Activated T-cell treated with anti-CD3 and anti-CD28 coated beads for 4 hours (primary cell): ENCODE data around the gene BAHCC1.

Experiments used
- DNase-seq: peaks from one replicate; pipeline ENCODE4 v3.0.0-alpha.2; 2020

The BAHCC1 gene

DNA sequence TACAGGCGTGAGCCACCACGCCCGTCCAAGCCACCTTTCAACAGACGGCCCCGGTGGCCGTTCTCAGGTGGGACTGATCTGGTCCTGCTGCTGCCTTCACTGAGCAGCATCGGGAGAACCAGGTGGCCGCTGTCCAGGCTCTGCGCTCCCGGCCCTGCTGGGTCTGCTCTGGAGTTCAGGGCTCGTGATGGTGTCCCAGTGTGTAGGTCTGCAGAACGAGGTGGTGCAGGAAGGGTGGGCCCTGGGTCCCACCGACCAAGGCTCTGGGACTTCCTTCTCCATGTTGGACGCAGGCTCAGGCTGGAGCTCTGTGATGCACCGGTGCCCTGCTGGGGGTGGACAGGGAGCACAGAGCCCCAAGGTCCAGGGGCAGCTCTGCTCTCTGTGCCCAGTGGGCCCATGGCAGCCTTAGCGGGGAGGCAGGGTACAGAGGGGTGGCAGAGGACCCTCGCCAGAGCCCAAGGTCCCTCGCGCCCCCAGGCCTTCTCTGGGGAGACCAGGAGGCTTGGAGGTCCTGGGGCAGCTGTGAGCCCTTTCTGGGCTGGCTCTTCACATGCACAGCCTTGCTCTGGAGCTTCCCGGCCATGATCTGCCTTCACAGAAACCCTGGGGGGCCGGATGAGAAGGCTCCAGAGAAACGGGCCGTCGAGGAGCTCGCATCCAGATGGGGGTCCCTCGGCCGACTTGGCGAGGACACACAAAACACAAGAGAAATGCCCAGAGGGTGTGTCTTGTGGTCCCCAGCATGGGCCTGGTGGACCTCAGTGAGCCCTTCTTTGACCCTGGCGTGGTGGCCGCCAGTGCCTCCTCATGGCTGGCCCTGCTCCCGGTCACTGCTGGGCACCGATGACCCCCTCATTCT lies 26.9 kb upstream of the BAHCC1 start:
- DNase-seq, result no peak

DNA sequence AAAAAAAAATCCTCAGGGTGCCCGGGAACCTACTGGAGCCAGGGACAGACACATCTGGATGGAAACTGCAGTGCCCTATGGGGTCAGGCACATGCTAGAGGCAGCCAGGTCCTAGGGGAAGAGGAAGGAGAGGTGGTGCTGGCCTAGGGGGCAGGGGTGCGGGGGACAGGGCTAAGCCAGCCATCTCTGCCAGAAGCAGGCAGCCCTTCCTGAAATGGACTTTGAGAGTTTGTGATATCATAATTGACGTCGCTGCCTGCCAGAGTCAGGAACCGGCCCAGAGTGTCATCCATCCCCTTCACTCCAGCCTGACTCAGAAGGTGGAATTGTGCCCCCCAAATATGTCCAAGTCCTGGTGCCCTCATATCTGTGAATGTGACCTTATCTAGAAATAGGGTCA lies 25.0 kb upstream of the BAHCC1 start:
- DNase-seq, result no peak

DNA sequence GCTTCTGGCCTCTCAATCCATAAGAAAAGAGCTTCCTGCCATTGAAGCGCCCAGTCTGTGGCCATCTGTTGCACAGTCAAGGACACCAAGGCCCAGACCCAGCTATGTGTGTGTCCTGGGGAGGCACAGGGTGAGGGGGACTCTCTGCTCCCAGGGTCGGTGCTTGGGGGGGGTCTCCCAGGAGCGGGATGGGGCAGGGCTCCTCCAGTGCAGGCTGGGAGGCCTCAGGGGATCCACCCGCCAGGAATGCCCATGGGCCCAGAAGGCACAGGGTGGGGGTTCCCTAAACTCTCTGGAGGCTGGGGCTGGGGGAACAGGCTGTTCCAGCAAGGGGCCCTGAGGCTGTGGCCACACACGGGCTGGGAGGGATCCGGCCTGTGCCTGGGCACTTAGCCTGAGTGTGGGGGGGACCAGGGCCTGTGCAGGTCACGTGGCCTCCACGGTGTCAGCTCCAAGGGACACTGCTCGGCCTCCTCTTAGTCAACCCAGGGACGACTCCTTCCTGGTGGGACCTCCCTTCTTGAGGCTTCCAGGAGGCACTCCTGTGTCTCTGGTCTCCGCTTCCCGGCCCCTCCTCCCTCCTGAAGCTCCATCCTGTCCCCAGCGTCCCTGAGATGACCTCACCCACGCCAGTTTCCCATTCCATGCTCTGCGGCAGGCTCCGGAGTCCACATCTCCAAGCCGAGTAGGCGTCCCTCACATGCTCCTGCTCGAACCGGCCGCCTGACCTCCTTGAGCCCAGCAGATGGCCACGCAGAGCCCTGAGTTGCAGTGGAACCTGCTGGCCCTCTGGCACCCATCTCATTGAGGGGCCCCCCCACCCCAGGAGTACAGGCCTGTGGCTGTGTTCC lies 23.1 kb upstream of the BAHCC1 start:
- DNase-seq, result no peak

DNA sequence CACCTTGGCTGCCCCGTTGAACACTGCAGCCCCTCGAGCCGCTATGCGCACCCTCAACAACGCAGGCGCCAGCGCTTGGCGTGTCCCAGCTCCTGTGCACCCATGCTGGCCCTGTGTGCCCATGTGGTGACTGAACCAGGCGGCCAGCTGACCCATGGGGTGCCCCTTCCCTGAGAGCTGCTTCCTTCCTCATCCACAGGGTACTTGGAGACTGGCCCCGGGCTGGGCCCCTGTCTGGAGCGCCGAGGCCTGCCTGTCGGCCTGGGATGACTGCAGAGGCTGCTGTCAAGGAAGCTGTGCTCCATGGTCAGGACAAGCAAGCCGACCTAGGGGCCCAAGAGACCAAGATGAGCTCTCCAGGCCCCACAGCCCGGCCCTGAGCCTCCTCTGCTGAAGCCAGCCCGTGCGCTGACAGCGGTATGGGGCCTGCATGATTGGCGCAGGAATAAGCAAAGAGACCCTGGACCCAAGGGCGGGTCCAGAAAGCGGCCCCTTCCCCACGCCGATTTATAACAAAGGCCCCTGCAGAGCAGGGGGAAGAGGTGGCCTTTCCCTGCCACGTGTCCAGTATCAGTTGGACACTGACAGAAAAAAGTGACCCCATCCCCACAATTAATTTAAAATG lies 21.6 kb upstream of the BAHCC1 start:
- DNase-seq, result no peak

DNA sequence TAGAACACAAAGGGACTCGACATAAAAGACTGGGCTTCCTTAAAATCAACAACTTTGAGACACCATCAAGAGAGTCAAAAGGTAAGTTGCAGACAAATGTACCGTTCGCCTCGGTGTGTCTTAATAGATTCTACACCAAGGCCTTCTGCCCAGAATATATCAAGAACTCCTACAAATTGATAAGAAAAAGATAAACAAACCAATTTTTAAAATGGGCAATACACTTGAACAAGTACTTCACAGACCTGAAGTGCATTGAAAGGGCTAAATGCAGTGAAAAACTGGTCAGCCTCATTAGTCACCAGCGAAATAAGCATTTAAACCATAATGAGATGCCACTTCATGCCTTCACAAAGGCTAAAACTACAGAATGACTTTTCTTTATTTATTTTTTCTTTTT lies 20.4 kb upstream of the BAHCC1 start:
- no peak for DNase-seq

DNA sequence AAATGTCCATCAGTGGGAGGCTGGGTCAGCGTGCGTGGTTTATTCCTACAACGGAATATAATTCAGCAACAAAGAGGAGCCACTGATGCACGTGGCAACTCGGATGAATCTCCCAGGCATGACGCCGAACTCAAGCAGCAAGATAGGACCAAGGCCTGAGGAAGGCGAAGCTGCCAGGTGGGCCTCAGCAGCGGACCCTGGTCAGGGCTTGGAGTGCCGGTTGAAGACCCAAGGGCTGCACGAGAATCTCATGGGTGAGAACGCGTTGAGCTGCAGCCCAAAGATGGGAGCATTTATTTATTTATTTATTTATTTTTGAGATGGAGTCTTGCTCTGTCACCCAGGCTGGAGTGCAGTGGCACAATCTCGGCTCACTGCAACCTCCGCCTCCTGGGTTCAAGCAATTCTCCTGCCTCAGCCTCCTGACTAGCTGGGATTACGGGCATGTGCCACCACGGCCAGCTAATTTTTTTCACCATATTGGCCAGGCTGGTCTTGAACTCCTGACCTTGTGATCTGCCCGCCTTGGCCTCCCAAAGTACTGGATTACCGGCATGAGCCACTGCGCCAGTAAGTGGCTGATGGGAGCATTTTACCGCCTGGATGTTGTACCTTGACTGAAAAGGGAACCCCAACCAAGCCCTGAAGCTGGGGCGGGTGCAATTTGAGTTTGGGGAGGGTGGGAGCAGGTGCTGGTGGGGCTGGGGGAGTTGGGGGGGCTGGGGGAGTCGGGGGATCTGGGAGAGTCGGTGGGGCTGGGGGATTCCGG lies 18.1 kb upstream of the BAHCC1 start:
- DNase-seq, result no peak

DNA sequence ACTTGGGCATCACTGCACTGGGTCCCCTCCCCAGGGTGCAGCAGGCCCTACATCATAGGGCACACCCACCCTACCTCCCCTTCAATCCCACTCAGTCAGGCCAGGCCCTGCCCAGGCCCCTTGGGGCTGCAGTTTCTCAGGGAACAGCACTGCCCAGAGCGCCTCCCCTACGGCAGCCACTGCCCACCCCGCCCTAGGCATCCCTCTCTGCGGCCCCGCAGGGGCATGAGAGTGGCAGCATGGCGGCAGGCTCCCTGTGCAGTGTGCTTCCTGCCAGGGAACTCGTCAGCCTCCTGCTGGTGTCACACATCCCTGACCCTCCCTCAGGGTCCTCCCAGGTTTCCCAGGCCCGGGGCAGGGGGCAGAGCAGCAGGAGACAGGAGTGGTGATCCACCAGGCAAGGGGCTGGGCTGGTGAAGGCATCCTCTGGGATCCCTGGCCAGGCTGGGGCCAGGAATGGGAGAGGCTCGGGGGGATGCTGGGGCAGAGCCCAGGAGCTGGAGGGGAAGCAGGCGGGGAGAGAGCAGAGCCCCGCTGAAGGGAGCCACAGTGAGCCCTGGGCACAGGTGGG lies 16.2 kb upstream of the BAHCC1 start:
- DNase-seq, result no peak

DNA sequence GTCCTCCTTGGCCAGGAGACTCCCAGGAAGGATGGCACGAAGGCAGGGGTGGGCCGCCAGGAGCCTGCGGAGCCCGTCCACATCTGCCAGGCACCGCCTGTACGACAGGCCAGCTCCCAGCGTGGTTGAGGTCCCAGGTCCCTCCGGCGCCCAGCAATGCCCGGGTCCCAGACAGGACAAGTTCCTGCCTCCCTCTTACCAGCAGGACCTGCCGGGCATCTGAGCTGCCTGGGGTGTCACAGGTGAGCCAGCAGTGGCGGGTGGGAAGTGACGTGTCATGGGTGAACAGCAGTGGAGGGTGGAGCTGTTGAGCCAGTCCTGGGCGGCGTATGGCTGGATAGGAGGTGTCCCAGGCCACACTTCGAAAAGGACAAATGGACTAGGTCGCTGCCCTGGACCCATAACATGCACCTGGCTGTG lies 15.7 kb upstream of the BAHCC1 start:
- DNase-seq, result no peak

DNA sequence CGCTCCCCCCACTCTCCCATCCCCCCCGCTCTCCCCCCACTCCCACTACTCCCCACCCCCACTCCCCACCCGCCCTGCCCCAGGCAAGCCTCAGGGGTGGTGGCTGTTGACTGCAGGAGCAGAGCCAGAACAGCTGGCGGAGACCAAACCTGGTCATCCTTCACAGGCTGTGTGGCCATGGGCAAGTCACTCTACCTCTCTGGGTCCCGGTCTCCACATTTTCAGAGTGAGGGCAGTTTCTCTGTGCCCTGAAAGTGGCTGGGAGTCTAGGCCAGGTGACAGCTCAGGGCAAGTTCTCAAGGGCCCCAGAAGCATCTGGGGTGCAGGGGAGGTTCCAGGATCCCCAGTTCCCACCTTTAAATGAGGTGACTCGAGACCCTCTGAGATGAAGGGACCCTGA lies 15.1 kb upstream of the BAHCC1 start:
- no peak for DNase-seq

DNA sequence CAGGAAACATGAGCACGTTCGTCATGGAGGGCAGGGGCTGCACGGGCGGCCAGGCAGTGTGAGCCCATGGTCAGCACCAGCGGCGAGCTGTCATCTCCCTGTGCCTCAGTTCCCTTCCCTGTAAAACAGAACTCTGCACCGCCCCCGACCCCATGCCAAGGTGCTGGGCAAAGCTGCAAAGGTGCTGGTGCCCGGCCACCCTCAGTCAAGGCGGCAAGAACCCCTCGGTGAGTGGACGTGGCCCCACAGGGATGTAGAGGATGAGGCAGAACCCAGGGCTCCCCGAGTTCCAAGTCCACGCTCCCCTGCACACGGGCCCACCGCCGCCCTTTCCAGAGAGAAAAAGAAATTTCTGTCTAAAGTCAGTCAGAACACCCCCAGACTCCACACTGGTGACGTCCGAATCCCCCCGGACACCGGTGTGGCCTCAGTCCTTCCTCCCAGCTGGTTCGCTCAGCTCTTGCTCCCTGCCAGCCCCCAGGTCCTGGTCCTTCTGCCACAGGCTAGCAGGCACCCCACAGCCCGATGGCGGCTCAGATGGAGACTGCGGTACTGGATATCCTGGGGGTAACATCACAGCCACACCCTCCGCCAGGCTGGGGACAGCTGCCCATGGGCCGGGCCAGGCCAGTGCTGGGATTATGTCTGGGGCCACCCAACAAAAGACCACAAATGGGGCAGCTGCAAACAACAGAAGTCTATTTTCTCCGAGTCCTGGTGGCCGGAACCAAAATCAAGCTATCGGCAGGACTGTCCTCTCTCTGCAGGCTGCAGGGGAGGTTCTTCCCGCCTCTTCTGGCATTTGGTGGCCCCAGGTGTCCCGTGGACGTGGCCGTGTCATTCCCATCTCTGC lies 14.4 kb upstream of the BAHCC1 start:
- no peak for DNase-seq

DNA sequence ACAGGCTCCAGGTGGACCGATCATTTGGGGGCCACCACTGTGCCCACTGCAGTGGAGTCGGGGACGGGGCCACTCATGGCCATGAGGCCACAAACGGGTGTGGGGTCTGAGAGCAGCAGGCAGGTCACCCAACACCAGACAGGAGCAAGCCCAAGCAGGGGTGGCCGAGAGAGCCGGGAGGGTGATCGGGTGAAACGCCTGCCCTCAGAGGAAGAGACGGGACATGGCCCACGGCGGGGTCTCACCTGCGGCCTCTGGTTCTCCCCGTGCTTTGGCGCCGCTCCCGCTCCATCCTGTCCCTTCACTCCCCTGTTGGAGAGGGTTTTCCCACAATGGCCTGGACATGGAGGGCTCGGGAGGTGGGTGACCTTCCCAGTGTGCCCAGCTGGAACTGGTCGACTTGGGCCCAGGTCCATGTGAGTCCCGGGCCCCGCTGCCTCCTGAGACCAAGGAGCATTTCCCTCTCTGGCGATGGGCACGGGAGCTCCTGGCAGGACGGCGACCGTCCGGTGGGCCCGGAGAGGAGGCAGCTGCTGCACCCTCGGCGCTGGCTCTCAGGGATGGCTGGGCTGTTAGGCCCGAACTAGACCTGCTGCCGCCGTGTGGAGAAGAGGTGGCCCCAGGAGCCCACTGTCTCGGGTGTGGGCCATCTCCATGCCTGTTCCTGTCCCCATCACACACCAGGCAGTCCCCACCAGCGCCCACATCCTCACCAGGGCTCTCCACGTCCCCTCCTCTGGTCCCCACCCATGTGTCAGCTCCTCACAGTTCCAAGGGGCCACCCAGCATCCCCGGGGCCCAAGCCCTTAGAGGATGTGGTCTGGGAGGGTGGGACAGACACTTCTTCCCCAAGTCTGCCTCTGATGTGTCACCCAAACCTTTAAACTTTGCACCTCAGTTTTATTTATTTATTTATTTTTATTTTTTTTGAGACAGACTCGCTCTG lies 13.4 kb upstream of the BAHCC1 start:
- DNase-seq, result no peak

DNA sequence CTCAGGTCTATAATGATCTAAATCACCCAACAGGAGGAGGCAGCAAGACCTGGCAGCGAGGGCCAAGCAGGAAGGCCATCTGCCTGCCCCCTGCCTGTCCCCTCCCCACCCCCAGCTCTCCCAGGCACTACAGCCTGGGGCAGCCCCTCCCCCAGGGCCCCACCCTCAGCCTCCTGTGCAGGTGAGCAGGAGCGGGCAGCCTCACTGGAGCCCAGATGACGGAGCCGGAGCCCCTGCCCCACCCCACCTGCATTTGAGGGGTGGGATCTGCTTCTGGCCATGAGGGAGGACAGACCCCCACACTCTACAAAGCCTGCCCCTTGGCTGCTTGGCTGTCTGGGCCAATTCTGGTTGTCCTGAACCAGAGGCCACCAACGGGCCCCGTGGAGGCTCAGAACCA lies 12.4 kb upstream of the BAHCC1 start:
- no peak for DNase-seq

DNA sequence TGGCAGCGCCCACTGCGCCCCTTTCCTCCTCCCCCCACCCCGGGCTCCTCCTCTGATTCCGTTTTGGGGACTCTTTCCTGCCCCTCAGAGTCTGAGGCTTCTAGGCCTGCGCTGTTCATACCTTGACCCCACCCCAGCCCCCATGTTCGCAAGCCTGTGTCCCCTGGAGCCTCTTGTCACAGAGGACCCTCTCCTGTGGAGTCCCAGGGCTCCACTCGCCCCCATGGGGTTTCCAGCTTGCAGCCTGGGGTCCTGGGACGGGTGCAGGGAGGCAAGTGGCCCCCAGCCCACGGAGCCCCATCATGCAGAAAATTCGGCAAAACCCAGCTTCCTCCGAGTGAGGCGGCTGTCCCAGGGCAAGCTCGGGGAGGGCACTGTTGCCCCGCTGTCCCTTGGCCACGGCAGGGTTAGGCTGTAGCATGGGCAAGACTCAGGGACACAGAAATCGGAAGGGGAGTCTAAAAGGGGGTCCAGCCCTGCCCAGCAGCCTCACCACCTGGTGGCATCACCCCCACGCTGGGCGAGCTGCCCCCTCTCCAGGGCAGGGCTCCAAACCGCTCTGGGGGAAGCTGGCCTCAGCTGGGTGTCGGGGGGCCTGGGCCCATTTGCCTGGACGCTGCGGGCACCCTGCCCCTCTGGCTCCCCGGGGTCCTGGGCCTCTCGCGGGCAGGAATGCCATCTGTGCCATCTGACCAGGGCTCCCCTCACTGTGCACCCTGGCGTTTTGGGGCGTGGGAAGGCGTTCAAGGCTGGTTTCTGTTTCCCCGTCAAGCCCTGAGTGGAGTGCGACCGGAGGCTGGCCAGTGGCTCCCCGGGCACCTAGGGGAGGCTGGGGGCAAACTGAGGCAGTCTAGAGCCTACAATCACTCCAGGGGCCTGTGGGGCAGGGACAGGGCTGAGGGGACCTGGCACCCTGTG lies 11.5 kb upstream of the BAHCC1 start:
- no peak for DNase-seq

DNA sequence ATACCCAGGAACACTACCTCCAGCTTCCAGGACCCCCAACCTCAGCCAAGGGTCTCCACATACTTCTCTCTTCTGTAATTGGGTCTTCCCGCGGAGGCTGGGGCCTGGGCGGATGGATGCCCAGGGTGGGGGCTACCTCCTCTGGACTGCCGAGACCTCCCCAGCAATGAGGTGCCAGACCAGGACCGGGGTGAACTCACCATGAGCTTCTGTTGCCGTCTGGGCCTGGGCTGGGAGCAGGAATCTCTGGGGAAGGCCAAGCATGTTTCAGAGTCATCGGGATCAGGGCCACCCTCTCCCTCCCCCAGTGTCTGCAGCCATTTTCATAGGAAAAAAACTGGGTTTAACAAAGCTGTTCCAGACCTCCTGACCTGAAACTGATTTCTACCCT lies 10.3 kb upstream of the BAHCC1 start:
- no peak for DNase-seq

DNA sequence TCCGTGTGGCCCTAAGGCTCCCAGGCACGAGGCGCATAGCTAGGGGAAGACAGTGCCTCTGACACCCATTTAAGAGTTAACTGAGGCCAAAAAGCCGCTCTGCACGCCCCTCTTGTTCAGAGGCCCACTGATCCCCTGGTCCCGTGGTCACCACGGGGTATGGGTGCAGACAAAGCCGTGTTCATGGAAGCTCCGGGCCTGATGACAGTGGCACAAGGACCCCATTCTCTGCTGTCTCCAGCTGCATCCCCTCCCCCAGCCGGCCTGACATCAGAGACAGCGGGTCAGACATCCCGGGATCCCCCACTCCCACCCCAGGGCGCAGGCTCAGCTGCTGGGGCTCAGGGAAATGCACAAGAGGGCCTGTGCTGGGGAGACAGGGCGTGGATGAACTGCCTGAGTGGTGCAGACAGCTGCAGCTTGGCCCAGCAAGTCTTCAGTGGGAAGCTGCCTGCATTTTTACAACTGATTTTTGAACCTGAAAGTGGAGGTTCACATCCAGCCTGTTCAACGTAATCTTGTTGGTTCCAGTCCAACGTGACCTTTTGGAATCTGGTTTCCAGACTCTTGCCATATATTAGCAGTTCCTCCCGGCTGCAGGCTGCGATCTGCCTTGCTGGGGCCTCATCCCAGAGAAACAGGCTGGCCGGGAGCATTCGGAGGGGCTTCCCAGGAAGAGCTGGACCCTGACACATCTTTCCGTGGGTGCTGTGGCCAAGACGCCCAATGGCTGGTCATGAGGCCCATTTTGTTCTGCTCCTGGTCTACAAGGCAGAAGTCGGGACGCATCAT lies 9.7 kb upstream of the BAHCC1 start:
- DNase-seq, result no peak

DNA sequence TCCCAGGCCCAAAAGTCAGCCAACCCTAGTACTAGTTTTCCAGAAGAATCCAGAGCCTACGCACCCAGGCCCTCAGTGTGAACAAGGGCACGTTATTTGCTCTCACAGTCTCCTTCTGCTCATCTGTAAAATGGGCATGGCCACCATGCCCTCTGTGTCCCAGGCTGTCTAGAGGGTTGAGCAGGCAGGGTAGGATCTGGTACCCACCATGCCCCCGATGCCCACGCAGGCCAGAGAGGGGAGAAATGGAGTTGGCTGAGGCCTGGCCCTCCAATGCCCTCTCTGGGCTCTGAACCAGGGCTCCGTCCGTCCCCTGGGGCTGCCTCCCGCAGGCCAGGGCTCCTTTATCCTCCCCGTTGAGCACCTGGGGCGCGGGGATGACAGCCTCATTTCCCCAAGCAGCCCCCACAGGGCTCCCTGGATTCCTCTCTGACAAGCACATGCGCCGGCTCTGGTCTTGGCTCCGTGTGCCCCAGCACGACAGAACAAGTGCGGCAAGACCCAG lies 9.1 kb upstream of the BAHCC1 start:
- DNase-seq, result no peak

DNA sequence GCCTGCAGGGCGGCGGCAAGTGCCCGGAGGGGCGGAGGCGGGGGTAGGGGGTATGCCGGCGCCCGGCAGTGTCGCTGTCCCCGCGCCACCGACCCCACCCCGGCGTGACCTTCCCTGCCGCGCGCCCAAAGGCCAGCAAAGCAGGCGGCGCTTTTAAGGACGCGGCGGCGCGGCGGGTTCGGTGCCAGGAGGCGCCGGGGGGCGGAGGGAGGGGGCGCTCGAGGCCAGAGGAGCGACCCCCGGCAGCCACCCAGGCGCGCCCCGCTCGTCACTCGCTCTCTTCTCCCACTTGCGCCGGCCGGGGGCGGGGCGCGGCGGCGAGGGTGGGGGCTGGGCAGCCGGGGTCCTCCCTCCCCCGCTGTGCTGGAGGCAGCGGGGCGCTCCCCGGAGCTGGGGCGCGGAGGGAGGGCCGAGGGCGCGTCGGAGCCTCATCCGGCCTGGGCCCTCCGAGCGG lies 8.6 kb upstream of the BAHCC1 start:
- DNase-seq, result no peak
